HepG2 (cell line): ENCODE measurements around the gene ZDHHC8. TPM values are rescaled to one million over a fixed set of nuclear protein-coding genes. Genes with fewer than 3 reads are reported as not detected.
A peak's percentile ranks its signal among the peaks of the same experiment; 100 is the strongest.

Experiments
- ASH2L ChIP-seq: fragments of 300-600, 200-600 bp; sonication (generic); IDR thresholded peaks from 2 replicates; pipeline ENCODE4 v1.7.0; 2017; ENCODE audit warnings: low read depth, mild to moderate bottlenecking, moderate library complexity, mixed read lengths, low read length; ENCODE audit not compliant: insufficient read length
- CENPBD1 ChIP-seq: sonication (generic); formaldehyde crosslinking; IDR thresholded peaks from 2 replicates; pipeline ENCODE4 v1.8.0; 2022; ENCODE audit warnings: missing genetic modification reagents, low read depth, mild to moderate bottlenecking, borderline replicate concordance
- CREB1 ChIP-seq, 2 experiments: fragments of 450-650 bp in 1 of 2; IDR thresholded peaks; 2 replicates each; pipeline ENCODE4 v1.6.1; 2016 to 2017; ENCODE audit warnings: control low read depth in 1 of 2, mild to moderate bottlenecking in 1 of 2, missing compliant biosample characterization in 1 of 2, missing genetic modification characterization in 1 of 2
- HINFP ChIP-seq: sonication (generic); formaldehyde crosslinking; IDR thresholded peaks from 2 replicates; pipeline ENCODE4 v1.4.0; 2020; ENCODE audit warnings: low read depth, mild to moderate bottlenecking, missing genetic modification reagents
- MEIS1 ChIP-seq: sonication (generic); formaldehyde crosslinking; IDR thresholded peaks from 2 replicates; pipeline ENCODE4 v1.9.0; 2021; ENCODE audit warnings: mild to moderate bottlenecking, missing genetic modification reagents, moderate library complexity, borderline replicate concordance
- NRL ChIP-seq: sonication (generic); formaldehyde crosslinking; IDR thresholded peaks from 2 replicates; pipeline ENCODE4 v1.5.0; 2020; ENCODE audit warnings: missing genetic modification reagents, mild to moderate bottlenecking, moderate library complexity, borderline replicate concordance
- POLR2AphosphoS5 ChIP-seq: IDR thresholded peaks from 2 replicates; pipeline ENCODE4 v1.6.1; 2012; ENCODE audit warnings: low read depth, low read length
- SP1 ChIP-seq, 2 experiments: fragments of 450-650 bp in 1 of 2; sonication (generic) in 1 of 2; formaldehyde crosslinking in 1 of 2; IDR thresholded peaks; 2 replicates each; pipeline versions ENCODE4 v1.4.0 to v1.6.1; 2016 to 2020; ENCODE audit warnings: missing genetic modification reagents in 1 of 2
- SRSF1 ChIP-seq: fragments of 200-400 bp; formaldehyde crosslinking; optimal IDR thresholded peaks from 2 replicates; pipeline ENCODE3; 2017; ENCODE audit warnings: mild to moderate bottlenecking, low read depth, low read length, moderate library complexity
- TOE1 ChIP-seq: sonication (generic); formaldehyde crosslinking; IDR thresholded peaks from 2 replicates; pipeline ENCODE4 v1.4.0; 2020; ENCODE audit warnings: mild to moderate bottlenecking, missing genetic modification reagents
- ZBTB20 ChIP-seq: sonication (generic); formaldehyde crosslinking; IDR thresholded peaks from 2 replicates; pipeline ENCODE4 v1.8.1; 2023; ENCODE audit warnings: missing genetic modification reagents, low read depth, mild to moderate bottlenecking, borderline replicate concordance
- ZBTB7A ChIP-seq: sonication (generic); formaldehyde crosslinking; IDR thresholded peaks from 2 replicates; pipeline ENCODE4 v1.8.0; 2022; ENCODE audit warnings: mild to moderate bottlenecking, missing genetic modification reagents
- ZNF18 ChIP-seq: sonication (generic); formaldehyde crosslinking; IDR thresholded peaks from 2 replicates; pipeline ENCODE4 v1.8.0; 2022; ENCODE audit warnings: mild to moderate bottlenecking, missing genetic modification reagents; ENCODE audit not compliant: insufficient replicate concordance
- ZNF251 ChIP-seq: sonication (generic); formaldehyde crosslinking; IDR thresholded peaks from 2 replicates; pipeline ENCODE4 v1.9.0; 2021; ENCODE audit warnings: mild to moderate bottlenecking, missing genetic modification reagents
- ZNF318 ChIP-seq: sonication (generic); formaldehyde crosslinking; IDR thresholded peaks from 2 replicates; pipeline ENCODE4 v1.4.0; 2020; ENCODE audit warnings: mild to moderate bottlenecking, missing genetic modification reagents
- polyA plus RNA-seq, 8 experiments: library from polyadenylated mRNA; depleted of rRNA in 3 of 8; stranded (reverse) in 7 of 8; unstranded in 1 of 8; fragments of >200 nt; fragmentation: Illumina TruSeq in 4 of 8; extraction: Trizol in 4 of 8; gene quantifications; 2 replicates each; pipeline versions ENCODE4 v1.2.1 to v1.2.3, GENCODE V29; 2011 to 2016; ENCODE audit warnings: low read depth in 4 of 8, missing spikeins in 1 of 8, mixed read lengths in 1 of 8; ENCODE audit not compliant: insufficient read depth in 1 of 8
- total RNA-seq, 5 experiments: library from RNA; depleted of rRNA; stranded (reverse); fragments of >200 nt; fragmentation: Illumina TruSeq; extraction: Trizol; gene quantifications; 2 replicates each; pipeline ENCODE4 v1.2.3, GENCODE V29; 2016; ENCODE audit warnings: low read depth in 1 of 5

The ZDHHC8 gene
- total and polyA plus RNA-seq, 2 of the 13 experiments (the other 11 are each of a cell fraction or from before 2014, with no cell fraction given): 7.5 to 21.3 TPM

- no peak for TF ChIP-seq ZNF318
- no peak for TF ChIP-seq TOE1 (CRISPR knock-in tag)
- TF ChIP-seq HINFP (CRISPR knock-in tag): no peak
- TF ChIP-seq ASH2L: peak; percentile 33
- TF ChIP-seq ZNF251 (CRISPR knock-in tag): no peak
- 0 out of 2 replicates have a peak, but pooled peaks have one; percentile 53 for TF ChIP-seq ZBTB7A (CRISPR knock-in tag)
- no peak for TF ChIP-seq CENPBD1 (CRISPR knock-in tag)
- peak; percentile 37; the same call in 1 of the 2 replicates for TF ChIP-seq MEIS1 (CRISPR knock-in tag)
- no peak for TF ChIP-seq SRSF1
- no peak for TF ChIP-seq SP1 (IDR thresholded peaks at IDR 0.05)
- no peak for TF ChIP-seq SP1 (CRISPR knock-in tag; IDR thresholded peaks at IDR 0.05)
- TF ChIP-seq NRL: peak; percentile 40; the same call in 1 of the 2 replicates
- TF ChIP-seq CREB1 (IDR thresholded peaks at IDR 0.05): 0 out of 2 replicates have a peak, but pooled peaks have one; percentile 13
- TF ChIP-seq CREB1 (CRISPR knock-in tag; IDR thresholded peaks at IDR 0.05): peak; percentile 41; the same call in 1 of the 2 replicates
- 0 out of 2 replicates have a peak, but pooled peaks have one; percentile 7 for TF ChIP-seq POLR2AphosphoS5
- no peak for TF ChIP-seq ZBTB20 (CRISPR knock-in tag)
- no peak for TF ChIP-seq ZNF18 (CRISPR knock-in tag)
Observed at GRCh38 chr22:20128902-20129746, 2.5 kb upstream of the ZDHHC8 start (continued).
